Liver (tissue), 9 donors: ENCODE results near the gene SUSD4. TPM values are rescaled to one million over a fixed set of nuclear protein-coding genes. Genes with fewer than 3 reads are reported as not detected.

Source experiments
- DNase-seq: peaks from one replicate; pipeline ENCODE4 v3.0.0-alpha.2; 2017; ENCODE audit warnings: low spot score
- H3K27ac ChIP-seq, 2 donors: one replicate each; pipeline ENCODE4 v1.7.0; 2013; ENCODE audit warnings: inconsistent platforms in 2 of 2, low read length in 2 of 2, control low read depth in 1 of 2, low read depth in 1 of 2, mild to moderate bottlenecking in 1 of 2
- H3K27me3 ChIP-seq, 4 donors: one replicate each; pipeline versions ENCODE4 v1.6.1 to v1.7.0; 2013; ENCODE audit warnings: low read length in 3 of 4, inconsistent platforms in 1 of 4, mild to moderate bottlenecking in 1 of 4, moderate library complexity in 1 of 4; ENCODE audit not compliant: control insufficient read depth in 4 of 4, insufficient read depth in 4 of 4
- H3K36me3 ChIP-seq, 4 donors: one replicate each; pipeline versions ENCODE4 v1.6.1 to v1.7.0; 2013; ENCODE audit warnings: low read length in 3 of 4, mild to moderate bottlenecking in 3 of 4, low read depth in 1 of 4, moderate library complexity in 1 of 4; ENCODE audit not compliant: control insufficient read depth in 4 of 4, insufficient read depth in 3 of 4
- H3K4me1 ChIP-seq, 4 donors: one replicate each; pipeline versions ENCODE4 v1.6.1 to v1.7.0; 2013; ENCODE audit warnings: low read length in 3 of 4, mild to moderate bottlenecking in 3 of 4, moderate library complexity in 1 of 4; ENCODE audit not compliant: control insufficient read depth in 4 of 4, insufficient read depth in 4 of 4
- H3K4me3 ChIP-seq, 3 donors: one replicate each; pipeline versions ENCODE4 v1.6.1 to v1.7.0; 2013; ENCODE audit warnings: low read length in 3 of 3, control low read depth in 1 of 3, low read depth in 1 of 3, mild to moderate bottlenecking in 1 of 3
- H3K9ac ChIP-seq, 2 donors: one replicate each; pipeline ENCODE4 v1.7.0; 2013; ENCODE audit warnings: low read length in 2 of 2, mild to moderate bottlenecking in 2 of 2, moderate library complexity in 2 of 2, control low read depth in 1 of 2, low read depth in 1 of 2
- H3K9me3 ChIP-seq, 4 donors: one replicate each; pipeline versions ENCODE4 v1.6.1 to v1.7.0; 2013; ENCODE audit warnings: low read length in 3 of 4; ENCODE audit not compliant: control insufficient read depth in 4 of 4
- EGR1 ChIP-seq, 2 donors: IDR thresholded peaks; 2 replicates each; pipeline ENCODE4 v1.6.1; 2016 to 2018; ENCODE audit warnings: antibody characterized with exemption in 2 of 2, low read depth in 2 of 2
- FOXA1 ChIP-seq: IDR thresholded peaks from 2 replicates; pipeline ENCODE4 v1.6.1; 2016; ENCODE audit warnings: antibody characterized with exemption
- FOXA2 ChIP-seq: IDR thresholded peaks from 2 replicates; pipeline ENCODE4 v1.6.1; 2016; ENCODE audit warnings: antibody characterized with exemption
- GABPA ChIP-seq, 2 donors: IDR thresholded peaks in 1 of 2; conservative IDR thresholded peaks in 1 of 2; 2 replicates each; pipeline ENCODE4 v1.6.1; 2016; ENCODE audit warnings: antibody characterized with exemption in 2 of 2, mild to moderate bottlenecking in 1 of 2, moderate library complexity in 1 of 2
- HNF4A ChIP-seq, 2 donors: conservative IDR thresholded peaks; 2 replicates each; pipeline ENCODE4 v1.6.1; 2016; ENCODE audit warnings: antibody characterized with exemption in 2 of 2, mild to moderate bottlenecking in 2 of 2
- HNF4G ChIP-seq: IDR thresholded peaks from 2 replicates; pipeline ENCODE4 v1.6.1; 2016; ENCODE audit warnings: antibody characterized with exemption
- JUND ChIP-seq, 2 donors: IDR thresholded peaks; 2 replicates each; pipeline ENCODE4 v1.6.1; 2016; ENCODE audit warnings: antibody characterized with exemption in 2 of 2
- NR2F2 ChIP-seq: IDR thresholded peaks from 2 replicates; pipeline ENCODE4 v1.6.1; 2016; ENCODE audit warnings: antibody characterized with exemption
- RAD21 ChIP-seq, 2 donors: IDR thresholded peaks; 2 replicates each; pipeline ENCODE4 v1.6.1; 2016; ENCODE audit warnings: antibody characterized with exemption in 2 of 2, mild to moderate bottlenecking in 2 of 2
- RXRA ChIP-seq, 2 donors: IDR thresholded peaks; 2 replicates each; pipeline ENCODE4 v1.6.1; 2017 to 2018; ENCODE audit warnings: antibody characterized with exemption in 2 of 2, mild to moderate bottlenecking in 1 of 2
- SP1 ChIP-seq: IDR thresholded peaks from 2 replicates; pipeline ENCODE4 v1.6.1; 2018; ENCODE audit warnings: antibody characterized with exemption, mild to moderate bottlenecking
- TAF1 ChIP-seq: conservative IDR thresholded peaks from 2 replicates; pipeline ENCODE4 v1.6.1; 2016; ENCODE audit warnings: antibody characterized with exemption, mild to moderate bottlenecking
- YY1 ChIP-seq: IDR thresholded peaks from 2 replicates; pipeline ENCODE4 v1.6.1; 2016; ENCODE audit warnings: antibody characterized with exemption, mild to moderate bottlenecking
- WGBS: extraction: QIAGEN DNeasy Blood & Tissue Kit; methylation state at CpG from one replicate; pipeline ENCODE4 v1.1.7; 2013; 5-methylcytosine and 5-hydroxymethylcytosine counted together
- polyA plus RNA-seq, 2 donors: library from polyadenylated mRNA; stranded (reverse) in 1 of 2; unstranded in 1 of 2; fragments of 200-250 nt in 1 of 2; fragments of >200 nt in 1 of 2; fragmentation: Nextera tagmentation in 1 of 2; extraction: Ambion mirVana in 1 of 2; gene quantifications; one replicate each; pipeline versions ENCODE4 v1.2.1 to v1.2.3, GENCODE V29; 2013 to 2015
- total RNA-seq, 2 donors: library from RNA; depleted of rRNA; stranded (reverse); fragments of >200 nt; gene quantifications; one replicate each; pipeline ENCODE4 v1.2.3, GENCODE V29; 2014
- TF ChIP-seq, protein P1 (sequence below): IDR thresholded peaks from 2 replicates; pipeline ENCODE4 v1.6.1; 2016; ENCODE audit warnings: antibody characterized with exemption, mild to moderate bottlenecking
- TF ChIP-seq, protein P2 (sequence below): IDR thresholded peaks from 2 replicates; pipeline ENCODE4 v1.6.1; 2016; ENCODE audit warnings: antibody characterized with exemption
- TF ChIP-seq, protein P3 (sequence below): IDR thresholded peaks from 2 replicates; pipeline ENCODE4 v1.6.1; 2016; ENCODE audit warnings: antibody characterized with exemption
- TF ChIP-seq, protein P4 (sequence below): IDR thresholded peaks from 2 replicates; pipeline ENCODE4 v1.6.1; 2016; ENCODE audit warnings: antibody characterized with exemption
- TF ChIP-seq, protein P5 (sequence below): fragments of 150-350 bp; IDR thresholded peaks from 2 replicates; pipeline ENCODE4 v1.5.1; 2017; ENCODE audit warnings: improper control_type of control experiment, low read depth, low read length; ENCODE audit not compliant: missing input control
- donor health status: healthy.
- donor health status: healthy.
- donor health status: healthy.
- donor health status: healthy.
- donor health status: healthy.

SUSD4 gene
- total and polyA plus RNA-seq, 4 donors, result 1.1 to 3.8 (median 1.8) TPM

DNA sequence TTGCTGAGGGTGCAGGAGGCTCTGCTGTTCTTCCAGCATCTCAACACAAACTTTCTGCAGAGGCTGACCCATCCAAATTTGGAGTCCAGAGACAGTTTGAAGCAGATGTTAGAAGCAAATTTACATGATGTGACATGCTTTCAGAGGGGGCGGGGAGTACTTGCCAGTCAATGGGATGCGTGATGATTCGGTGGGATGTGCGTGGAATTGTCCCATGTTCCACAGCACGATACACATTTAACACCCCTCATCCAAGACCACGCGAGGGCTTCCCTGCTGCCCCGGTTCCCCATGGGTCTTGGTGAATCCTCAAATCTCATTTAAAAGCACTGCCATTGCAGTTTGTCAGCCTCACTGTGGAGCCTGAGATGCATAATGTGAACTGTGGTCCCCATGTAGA, 142.3 kb downstream of the SUSD4 start:
- Histone ChIP-seq H3K4me3 (no peak overlapping the region), H3K27ac (no peak overlapping the region), H3K9me3 (peaks cover 0 to 2% (median 0%) of the 10 kb centered on the region in 4 donors), H3K9ac (no peak overlapping the region), H3K27me3 (no peaks in the 10 kb centered on the region), H3K4me1 (no peaks in the 10 kb centered on the region), H3K36me3 (no peaks in the 10 kb centered on the region)
- WGBS, result 96% methylated on average over 8 of the region's 8 CpGs
- TF ChIP-seq TAF1 (no peak), FOXA1 (no peak), JUND (IDR thresholded peaks at IDR 0.05) (no peak)
- TF ChIP-seq, protein P1, sequence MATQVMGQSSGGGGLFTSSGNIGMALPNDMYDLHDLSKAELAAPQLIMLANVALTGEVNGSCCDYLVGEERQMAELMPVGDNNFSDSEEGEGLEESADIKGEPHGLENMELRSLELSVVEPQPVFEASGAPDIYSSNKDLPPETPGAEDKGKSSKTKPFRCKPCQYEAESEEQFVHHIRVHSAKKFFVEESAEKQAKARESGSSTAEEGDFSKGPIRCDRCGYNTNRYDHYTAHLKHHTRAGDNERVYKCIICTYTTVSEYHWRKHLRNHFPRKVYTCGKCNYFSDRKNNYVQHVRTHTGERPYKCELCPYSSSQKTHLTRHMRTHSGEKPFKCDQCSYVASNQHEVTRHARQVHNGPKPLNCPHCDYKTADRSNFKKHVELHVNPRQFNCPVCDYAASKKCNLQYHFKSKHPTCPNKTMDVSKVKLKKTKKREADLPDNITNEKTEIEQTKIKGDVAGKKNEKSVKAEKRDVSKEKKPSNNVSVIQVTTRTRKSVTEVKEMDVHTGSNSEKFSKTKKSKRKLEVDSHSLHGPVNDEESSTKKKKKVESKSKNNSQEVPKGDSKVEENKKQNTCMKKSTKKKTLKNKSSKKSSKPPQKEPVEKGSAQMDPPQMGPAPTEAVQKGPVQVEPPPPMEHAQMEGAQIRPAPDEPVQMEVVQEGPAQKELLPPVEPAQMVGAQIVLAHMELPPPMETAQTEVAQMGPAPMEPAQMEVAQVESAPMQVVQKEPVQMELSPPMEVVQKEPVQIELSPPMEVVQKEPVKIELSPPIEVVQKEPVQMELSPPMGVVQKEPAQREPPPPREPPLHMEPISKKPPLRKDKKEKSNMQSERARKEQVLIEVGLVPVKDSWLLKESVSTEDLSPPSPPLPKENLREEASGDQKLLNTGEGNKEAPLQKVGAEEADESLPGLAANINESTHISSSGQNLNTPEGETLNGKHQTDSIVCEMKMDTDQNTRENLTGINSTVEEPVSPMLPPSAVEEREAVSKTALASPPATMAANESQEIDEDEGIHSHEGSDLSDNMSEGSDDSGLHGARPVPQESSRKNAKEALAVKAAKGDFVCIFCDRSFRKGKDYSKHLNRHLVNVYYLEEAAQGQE, result no peak
- DNase-seq, result peak; percentile 24

DNA sequence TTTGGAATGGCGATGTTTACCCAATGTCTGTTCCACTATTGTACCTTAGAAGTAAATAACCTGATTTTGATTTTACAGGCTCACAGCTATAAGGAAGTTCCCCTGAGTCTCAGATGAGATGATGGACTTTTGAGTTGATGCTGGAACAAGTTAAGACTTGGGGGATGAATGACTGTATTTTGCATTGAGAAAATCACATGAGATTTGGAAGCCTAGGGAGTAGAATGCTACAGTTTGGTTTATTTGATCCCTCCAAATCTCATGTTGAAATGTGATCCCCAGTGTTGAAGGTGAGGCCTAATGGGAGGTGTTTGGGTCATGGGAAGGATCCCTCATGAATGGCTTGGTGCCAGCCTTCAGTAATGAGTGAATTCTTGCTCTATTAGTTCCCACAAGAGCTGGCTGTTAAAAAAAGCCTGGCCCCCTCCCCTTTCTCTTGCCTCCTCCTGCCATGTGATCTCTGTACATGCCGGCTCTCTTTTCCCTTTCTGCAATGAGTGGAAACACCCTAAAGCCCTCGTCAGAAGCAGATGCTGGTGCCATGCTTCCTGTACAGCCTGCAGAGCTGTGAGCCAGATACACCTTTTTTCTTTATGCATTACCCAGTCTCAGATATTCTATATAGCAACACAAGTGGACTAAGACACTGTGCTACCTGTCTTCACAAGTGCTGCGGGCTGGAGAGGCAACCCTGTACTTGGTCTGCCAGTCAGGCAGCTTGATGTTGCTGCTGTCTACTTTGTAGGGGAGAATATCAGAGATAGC, 143.9 kb downstream of the SUSD4 start:
- Histone ChIP-seq H3K27me3 (no peaks in the 10 kb centered on the region), H3K4me1 (no peaks in the 10 kb centered on the region), H3K9ac (no peak overlapping the region), H3K36me3 (no peaks in the 10 kb centered on the region), H3K4me3 (no peak overlapping the region), H3K27ac (no peak overlapping the region), H3K9me3 (peaks cover 0 to 2% (median 0%) of the 10 kb centered on the region in 4 donors)
- no peak for TF ChIP-seq RAD21 (IDR thresholded peaks at IDR 0.05)
- no peak for TF ChIP-seq JUND (IDR thresholded peaks at IDR 0.05)
- TF ChIP-seq, protein P2, sequence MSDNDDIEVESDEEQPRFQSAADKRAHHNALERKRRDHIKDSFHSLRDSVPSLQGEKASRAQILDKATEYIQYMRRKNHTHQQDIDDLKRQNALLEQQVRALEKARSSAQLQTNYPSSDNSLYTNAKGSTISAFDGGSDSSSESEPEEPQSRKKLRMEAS, result no peak
- TF ChIP-seq FOXA2, result no peak
- TF ChIP-seq, protein P3, sequence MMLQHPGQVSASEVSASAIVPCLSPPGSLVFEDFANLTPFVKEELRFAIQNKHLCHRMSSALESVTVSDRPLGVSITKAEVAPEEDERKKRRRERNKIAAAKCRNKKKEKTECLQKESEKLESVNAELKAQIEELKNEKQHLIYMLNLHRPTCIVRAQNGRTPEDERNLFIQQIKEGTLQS, result no peak
- TF ChIP-seq, protein P4, sequence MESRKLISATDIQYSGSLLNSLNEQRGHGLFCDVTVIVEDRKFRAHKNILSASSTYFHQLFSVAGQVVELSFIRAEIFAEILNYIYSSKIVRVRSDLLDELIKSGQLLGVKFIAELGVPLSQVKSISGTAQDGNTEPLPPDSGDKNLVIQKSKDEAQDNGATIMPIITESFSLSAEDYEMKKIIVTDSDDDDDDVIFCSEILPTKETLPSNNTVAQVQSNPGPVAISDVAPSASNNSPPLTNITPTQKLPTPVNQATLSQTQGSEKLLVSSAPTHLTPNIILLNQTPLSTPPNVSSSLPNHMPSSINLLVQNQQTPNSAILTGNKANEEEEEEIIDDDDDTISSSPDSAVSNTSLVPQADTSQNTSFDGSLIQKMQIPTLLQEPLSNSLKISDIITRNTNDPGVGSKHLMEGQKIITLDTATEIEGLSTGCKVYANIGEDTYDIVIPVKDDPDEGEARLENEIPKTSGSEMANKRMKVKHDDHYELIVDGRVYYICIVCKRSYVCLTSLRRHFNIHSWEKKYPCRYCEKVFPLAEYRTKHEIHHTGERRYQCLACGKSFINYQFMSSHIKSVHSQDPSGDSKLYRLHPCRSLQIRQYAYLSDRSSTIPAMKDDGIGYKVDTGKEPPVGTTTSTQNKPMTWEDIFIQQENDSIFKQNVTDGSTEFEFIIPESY, result no peak
- no peak for TF ChIP-seq RXRA (IDR thresholded peaks at IDR 0.05)
- TF ChIP-seq EGR1 (IDR thresholded peaks at IDR 0.05; ENCODE audit: low read depth in 2 of 2), result no peak
- no peak for TF ChIP-seq GABPA (IDR thresholded peaks at IDR 0.05 in 1 of 2, conservative IDR thresholded peaks at IDR 0.05 in 1 of 2)
- TF ChIP-seq YY1, result no peak
- TF ChIP-seq HNF4G, result no peak
- no peak for TF ChIP-seq TAF1
- no peak for TF ChIP-seq NR2F2
- TF ChIP-seq SP1, result no peak
- TF ChIP-seq FOXA1, result no peak
- no peak for TF ChIP-seq HNF4A (conservative IDR thresholded peaks at IDR 0.05)
- TF ChIP-seq, protein P1, result no peak
- TF ChIP-seq, protein P5, sequence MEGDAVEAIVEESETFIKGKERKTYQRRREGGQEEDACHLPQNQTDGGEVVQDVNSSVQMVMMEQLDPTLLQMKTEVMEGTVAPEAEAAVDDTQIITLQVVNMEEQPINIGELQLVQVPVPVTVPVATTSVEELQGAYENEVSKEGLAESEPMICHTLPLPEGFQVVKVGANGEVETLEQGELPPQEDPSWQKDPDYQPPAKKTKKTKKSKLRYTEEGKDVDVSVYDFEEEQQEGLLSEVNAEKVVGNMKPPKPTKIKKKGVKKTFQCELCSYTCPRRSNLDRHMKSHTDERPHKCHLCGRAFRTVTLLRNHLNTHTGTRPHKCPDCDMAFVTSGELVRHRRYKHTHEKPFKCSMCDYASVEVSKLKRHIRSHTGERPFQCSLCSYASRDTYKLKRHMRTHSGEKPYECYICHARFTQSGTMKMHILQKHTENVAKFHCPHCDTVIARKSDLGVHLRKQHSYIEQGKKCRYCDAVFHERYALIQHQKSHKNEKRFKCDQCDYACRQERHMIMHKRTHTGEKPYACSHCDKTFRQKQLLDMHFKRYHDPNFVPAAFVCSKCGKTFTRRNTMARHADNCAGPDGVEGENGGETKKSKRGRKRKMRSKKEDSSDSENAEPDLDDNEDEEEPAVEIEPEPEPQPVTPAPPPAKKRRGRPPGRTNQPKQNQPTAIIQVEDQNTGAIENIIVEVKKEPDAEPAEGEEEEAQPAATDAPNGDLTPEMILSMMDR, result no peak
- DNase-seq, result peak; percentile 17
- 84% methylated on average over 4 of the region's 4 CpGs for WGBS
